ENCODE measurements around the gene CD244.
"Not testable (repeated sequence)": the region's sequence is repeated elsewhere in the genome, so short reads cannot be mapped to it uniquely, and the experiment has no call there.

Gene CD244

GRCh38 chr1:160808289-160808688 is 54.4 kb downstream of the CD244 start:
- no peak for DNase-seq

GRCh38 chr1:160807738-160808137 is 54.9 kb downstream of the CD244 start:
- no peak for DNase-seq

- DNase-seq = no peak
Measured at GRCh38 chr1:160807247-160807646, 55.4 kb downstream of the CD244 start.

GRCh38 chr1:160806784-160807183 is 55.9 kb downstream of the CD244 start:
- DNase-seq = no peak

- DNase-seq = no peak
Measured at GRCh38 chr1:160806109-160806665, 56.5 kb downstream of the CD244 start.

- DNase-seq = no peak
Measured at GRCh38 chr1:160801836-160802580, 60.7 kb downstream of the CD244 start.

- no peak for DNase-seq
Measured at GRCh38 chr1:160800645-160801408, 61.9 kb downstream of the CD244 start.

GRCh38 chr1:160800142-160800541 is 62.5 kb downstream of the CD244 start:
- DNase-seq = no peak

- no peak for DNase-seq
Measured at GRCh38 chr1:160799641-160800040, 63.0 kb downstream of the CD244 start.

- DNase-seq = no peak
Measured at GRCh38 chr1:160798439-160798838, 64.2 kb downstream of the CD244 start.

- no peak for DNase-seq
Measured at GRCh38 chr1:160797861-160798273, 64.8 kb downstream of the CD244 start.

- DNase-seq = no peak
Measured at GRCh38 chr1:160797271-160797709, 65.4 kb downstream of the CD244 start.

GRCh38 chr1:160795951-160796383 is 66.7 kb downstream of the CD244 start, which contains the start of gene LY9:
TSS of gene LY9 (plus strand) at chr1:160796174. CDS start at chr1:160796188, 14 bp downstream.
- no peak for DNase-seq

- DNase-seq = no peak
Measured at GRCh38 chr1:160794376-160794775, 68.3 kb downstream of the CD244 start.

- DNase-seq = no peak
Measured at GRCh38 chr1:160789702-160790611, 72.7 kb downstream of the CD244 start.

- DNase-seq = no peak
Measured at GRCh38 chr1:160789051-160789701, 73.5 kb downstream of the CD244 start.

GRCh38 chr1:160782988-160783765 is 79.5 kb downstream of the CD244 start:
- DNase-seq = not testable (repeated sequence)

- DNase-seq = no peak
Measured at GRCh38 chr1:160781914-160782689, 80.6 kb downstream of the CD244 start.

- no peak for DNase-seq
Measured at GRCh38 chr1:160781186-160781766, 81.4 kb downstream of the CD244 start.

- no peak for DNase-seq
Measured at GRCh38 chr1:160780398-160780755, 82.3 kb downstream of the CD244 start.

Data from right forelimb (tissue), 1 donor.